ENCODE measurements around the gene IL2.

The IL2 gene

DNA sequence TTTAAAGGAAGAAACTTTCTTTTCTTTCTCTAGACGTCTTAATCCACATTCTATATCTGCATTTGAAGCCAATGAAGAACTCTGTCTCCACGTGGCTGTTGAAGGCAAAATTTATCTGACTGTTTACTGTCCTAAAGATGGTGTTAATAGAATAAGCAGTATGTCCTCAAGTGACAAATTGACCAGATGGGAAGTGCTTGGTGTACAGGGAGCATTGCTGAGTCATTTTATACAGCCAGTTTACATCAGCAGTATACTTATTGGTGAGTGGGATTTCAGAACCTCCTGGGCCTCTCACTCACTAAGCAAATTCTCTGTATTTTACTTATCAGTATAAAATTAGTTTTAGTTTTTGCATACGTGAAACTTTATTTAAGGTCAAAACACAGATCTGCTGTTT is 44.0 kb downstream of the IL2 start:
- H3K9ac ChIP-seq = no peak overlapping the region
- no peaks in the 10 kb centered on the region for H3K4me1 ChIP-seq
- no peaks in the 10 kb centered on the region for H3K36me3 ChIP-seq (ENCODE audit: control insufficient read depth, insufficient read depth, low read length)
- H3K4me3 ChIP-seq (ENCODE audit: low read depth, low read length) = no peak overlapping the region
- H3K27me3 ChIP-seq (ENCODE audit: control insufficient read depth, insufficient read depth, low read length) = no peaks in the 10 kb centered on the region
- no peak overlapping the region for H3K27ac ChIP-seq
- TF ChIP-seq, protein P1, sequence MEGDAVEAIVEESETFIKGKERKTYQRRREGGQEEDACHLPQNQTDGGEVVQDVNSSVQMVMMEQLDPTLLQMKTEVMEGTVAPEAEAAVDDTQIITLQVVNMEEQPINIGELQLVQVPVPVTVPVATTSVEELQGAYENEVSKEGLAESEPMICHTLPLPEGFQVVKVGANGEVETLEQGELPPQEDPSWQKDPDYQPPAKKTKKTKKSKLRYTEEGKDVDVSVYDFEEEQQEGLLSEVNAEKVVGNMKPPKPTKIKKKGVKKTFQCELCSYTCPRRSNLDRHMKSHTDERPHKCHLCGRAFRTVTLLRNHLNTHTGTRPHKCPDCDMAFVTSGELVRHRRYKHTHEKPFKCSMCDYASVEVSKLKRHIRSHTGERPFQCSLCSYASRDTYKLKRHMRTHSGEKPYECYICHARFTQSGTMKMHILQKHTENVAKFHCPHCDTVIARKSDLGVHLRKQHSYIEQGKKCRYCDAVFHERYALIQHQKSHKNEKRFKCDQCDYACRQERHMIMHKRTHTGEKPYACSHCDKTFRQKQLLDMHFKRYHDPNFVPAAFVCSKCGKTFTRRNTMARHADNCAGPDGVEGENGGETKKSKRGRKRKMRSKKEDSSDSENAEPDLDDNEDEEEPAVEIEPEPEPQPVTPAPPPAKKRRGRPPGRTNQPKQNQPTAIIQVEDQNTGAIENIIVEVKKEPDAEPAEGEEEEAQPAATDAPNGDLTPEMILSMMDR (IDR thresholded peaks at IDR 0.05) = no peak
- H2AFZ ChIP-seq = no peak overlapping the region
- H3K9me3 ChIP-seq (ENCODE audit: control insufficient read depth, low read length) = no peaks in the 10 kb centered on the region
- no peaks in the 10 kb centered on the region for H3K79me2 ChIP-seq
- H3K4me2 ChIP-seq (ENCODE audit: low read length) = no peak overlapping the region

DNA sequence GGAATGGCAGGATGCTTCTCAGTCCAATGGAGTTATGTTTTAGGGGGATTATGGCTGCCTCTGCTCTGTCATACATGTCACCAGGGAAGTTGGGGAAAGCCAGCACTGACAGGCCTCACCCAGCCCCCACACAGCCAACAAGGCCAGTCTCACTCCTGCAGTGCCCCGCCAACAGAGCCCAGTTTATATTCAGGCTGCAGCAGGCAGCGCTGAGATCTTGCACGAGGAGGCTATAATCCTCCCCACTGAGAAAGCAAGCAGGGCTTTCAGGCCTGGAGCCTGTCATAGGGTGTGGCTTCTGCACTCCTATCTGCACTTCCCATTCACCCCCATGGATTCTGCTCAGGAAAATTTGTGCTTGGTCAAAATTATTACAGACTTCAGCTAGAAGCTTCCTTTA is 52.7 kb downstream of the IL2 start:
- H3K27me3 ChIP-seq (ENCODE audit: control insufficient read depth, insufficient read depth, low read length) = no peaks in the 10 kb centered on the region
- H2AFZ ChIP-seq = no peak overlapping the region
- H3K9ac ChIP-seq = no peak overlapping the region
- no peaks in the 10 kb centered on the region for H3K9me3 ChIP-seq (ENCODE audit: control insufficient read depth, low read length)
- no peaks in the 10 kb centered on the region for H3K4me1 ChIP-seq
- H3K4me3 ChIP-seq (ENCODE audit: low read depth, low read length) = no peak overlapping the region
- H3K36me3 ChIP-seq (ENCODE audit: control insufficient read depth, insufficient read depth, low read length) = no peaks in the 10 kb centered on the region
- no peaks in the 10 kb centered on the region for H3K79me2 ChIP-seq
- H3K4me2 ChIP-seq (ENCODE audit: low read length) = no peak overlapping the region
- TF ChIP-seq, protein P1 (IDR thresholded peaks at IDR 0.05) = no peak
- H3K27ac ChIP-seq = no peak overlapping the region

All from parathyroid adenoma (tissue), 2 donors.